ENCODE data around the gene CFAP107. TPM values are rescaled to one million over a fixed set of nuclear protein-coding genes. Genes with fewer than 3 reads are reported as not detected.

CFAP107 gene
- total and polyA plus RNA-seq, 2 experiments from 2014 or later: 0.07 TPM; not detected in 1

- no peaks in the 10 kb centered on the region for H3K27me3 ChIP-seq (ENCODE audit: insufficient read depth)
- H3F3A ChIP-seq (replicated peaks; ENCODE audit: low read depth): no peaks in the 10 kb centered on the region
- ATAC-seq (no peak), DNase-seq (ENCODE audit: low spot score) (no peak)
- no peaks in the 10 kb centered on the region for H4K20me1 ChIP-seq (replicated peaks; ENCODE audit: insufficient read depth)
- no peaks in the 10 kb centered on the region for H3K36me3 ChIP-seq (ENCODE audit: insufficient read depth)
- H3K4me2 ChIP-seq: no peak overlapping the region
- no peaks in the 10 kb centered on the region for H3K36me3 Mint-ChIP-seq (ENCODE audit: low read depth)
- H3K4me1 Mint-ChIP-seq: no peaks in the 10 kb centered on the region
- no peaks in the 10 kb centered on the region for H3K79me2 ChIP-seq (replicated peaks; ENCODE audit: insufficient read depth)
- H3K4me3 ChIP-seq: no peak overlapping the region
- no peak overlapping the region for H3K27ac ChIP-seq (ENCODE audit: low read depth)
- H2AFZ ChIP-seq: no peak overlapping the region
- H3K27me3 Mint-ChIP-seq (ENCODE audit: insufficient read depth, low read depth, poor library complexity): peaks cover 10% of the 10 kb centered on the region
- H3K9me2 ChIP-seq (ENCODE audit: insufficient read depth): no peaks in the 10 kb centered on the region
- peaks cover 29% of the 10 kb centered on the region for H3K9me3 Mint-ChIP-seq
- no peak overlapping the region for H3K27ac Mint-ChIP-seq
- no peaks in the 10 kb centered on the region for H3K4me1 ChIP-seq (ENCODE audit: insufficient read depth)
- TF ChIP-seq POLR2AphosphoS5 (IDR thresholded peaks at IDR 0.05; ENCODE audit: low read depth) (no peak), ZNF462 (CRISPR knock-in tag; IDR thresholded peaks at IDR 0.05) (no peak), EZH2 (IDR thresholded peaks at IDR 0.05; ENCODE audit: low read depth, unreplicated experiment) (no peak), CTCF (conservative IDR thresholded peaks at IDR 0.05; ENCODE audit: low read depth in 2 of 2) (no peak), NANOG (IDR thresholded peaks at IDR 0.05; ENCODE audit: borderline replicate concordance) (no peak), CREB1 (CRISPR knock-in tag; IDR thresholded peaks at IDR 0.05; ENCODE audit: low read depth) (no peak), EZH2phosphoT487 (IDR thresholded peaks at IDR 0.05; ENCODE audit: unreplicated experiment) (no peak), ZNF114 (CRISPR knock-in tag; IDR thresholded peaks at IDR 0.05) (no peak), ZNF331 (CRISPR knock-in tag; IDR thresholded peaks at IDR 0.05; ENCODE audit: low read depth) (no peak), STAT1 (IDR thresholded peaks at IDR 0.05; ENCODE audit: unreplicated experiment) (no peak)
- TF ChIP-seq, protein P1, sequence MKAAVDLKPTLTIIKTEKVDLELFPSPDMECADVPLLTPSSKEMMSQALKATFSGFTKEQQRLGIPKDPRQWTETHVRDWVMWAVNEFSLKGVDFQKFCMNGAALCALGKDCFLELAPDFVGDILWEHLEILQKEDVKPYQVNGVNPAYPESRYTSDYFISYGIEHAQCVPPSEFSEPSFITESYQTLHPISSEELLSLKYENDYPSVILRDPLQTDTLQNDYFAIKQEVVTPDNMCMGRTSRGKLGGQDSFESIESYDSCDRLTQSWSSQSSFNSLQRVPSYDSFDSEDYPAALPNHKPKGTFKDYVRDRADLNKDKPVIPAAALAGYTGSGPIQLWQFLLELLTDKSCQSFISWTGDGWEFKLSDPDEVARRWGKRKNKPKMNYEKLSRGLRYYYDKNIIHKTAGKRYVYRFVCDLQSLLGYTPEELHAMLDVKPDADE (IDR thresholded peaks at IDR 0.05): no peak
- H3K4me3 Mint-ChIP-seq: no peak overlapping the region
Observed at GRCh38 chr1:12771186-12771585, 25.2 kb downstream of the CFAP107 start.
